Measurements from ENCODE around the gene CTRL.
"Not testable (repeated sequence)": the region's sequence is repeated elsewhere in the genome, so short reads cannot be mapped to it uniquely, and the experiment has no call there.

Gene CTRL

DNA sequence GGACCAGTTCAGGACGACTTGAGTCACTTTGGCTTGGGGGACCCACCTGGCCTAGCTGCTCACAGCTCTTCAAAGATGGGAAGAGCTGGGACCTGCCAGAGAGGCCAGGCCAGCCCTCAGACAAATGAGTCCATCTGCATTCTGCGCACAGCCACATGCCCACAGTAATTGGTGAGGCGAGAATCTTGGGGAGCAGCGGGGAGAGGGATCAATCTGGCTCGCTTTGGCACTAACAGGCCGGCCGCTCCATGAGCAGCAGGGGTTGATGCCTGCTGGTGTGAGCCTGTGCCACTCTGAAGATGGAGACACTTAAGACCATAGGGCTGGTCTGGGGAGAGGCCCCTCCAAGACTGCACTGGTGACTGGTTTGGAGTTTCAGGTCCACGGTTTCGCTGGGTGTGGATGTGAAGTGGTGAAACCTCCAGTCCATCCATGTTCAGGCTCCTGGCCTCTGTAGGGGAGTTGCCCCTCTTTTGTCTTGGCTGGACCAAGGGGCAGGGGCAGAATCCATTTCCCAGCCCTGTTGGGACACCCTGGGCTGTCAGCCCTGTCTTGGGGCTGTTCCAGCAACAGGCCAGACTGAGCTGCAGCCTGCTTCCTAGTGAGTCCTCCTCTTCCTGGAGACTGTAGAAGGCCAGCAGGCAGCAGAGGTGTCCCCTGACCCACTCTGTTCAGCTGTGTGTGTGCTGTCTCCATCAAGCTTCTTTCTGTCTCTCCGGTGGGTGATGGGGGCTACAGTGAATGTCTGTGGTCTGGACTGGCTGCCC lies 7.3 kb downstream of the CTRL start:
- H3K27ac ChIP-seq (ENCODE audit: insufficient read depth, low read length, poor library complexity, severe bottlenecking): no peak overlapping the region
- H3K36me3 ChIP-seq (ENCODE audit: control insufficient read depth, insufficient read depth, low read length): peaks cover 13% of the 10 kb centered on the region

DNA sequence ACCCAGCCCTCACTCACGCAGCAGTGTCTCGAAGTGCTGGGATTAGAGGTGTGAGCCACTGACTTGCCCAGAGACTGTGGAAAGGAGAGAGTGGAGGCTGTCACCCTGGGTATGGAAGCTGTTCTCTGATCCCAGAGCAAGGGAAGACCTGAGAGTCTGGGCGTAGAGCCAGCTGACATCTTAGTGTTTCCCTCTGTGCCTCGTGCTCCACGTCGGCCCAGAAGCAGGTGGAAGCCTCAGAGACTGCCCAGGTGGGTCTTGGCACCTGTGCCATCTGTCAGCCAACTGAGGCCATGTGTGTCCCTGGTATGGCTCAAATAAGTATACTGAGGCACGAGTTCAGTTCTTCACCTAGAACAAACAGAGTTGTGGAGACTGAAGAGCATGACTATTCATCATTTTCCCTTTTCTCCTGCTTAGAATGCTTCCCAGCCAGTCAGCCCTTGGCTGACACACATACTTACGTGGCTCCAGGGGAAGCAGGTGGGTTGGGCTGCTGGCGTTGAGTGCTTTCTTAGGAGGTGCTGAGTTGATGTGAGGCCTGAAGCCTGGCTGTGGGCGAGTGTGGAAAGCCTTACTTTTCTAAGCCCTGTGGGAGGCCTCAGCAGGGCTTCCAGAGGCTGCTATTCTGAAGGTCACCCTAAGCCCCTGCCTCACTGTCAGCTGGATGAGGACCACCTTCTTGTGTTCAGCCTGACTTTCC lies 8.1 kb downstream of the CTRL start:
- Histone ChIP-seq H3K9me3 (ENCODE audit: control insufficient read depth, low read length) (no peaks in the 10 kb centered on the region), H3K36me3 (ENCODE audit: control insufficient read depth, insufficient read depth, low read length) (peaks cover 13% of the 10 kb centered on the region), H3K27ac (ENCODE audit: insufficient read depth, low read length, poor library complexity, severe bottlenecking) (no peak overlapping the region), H3K4me1 (ENCODE audit: control insufficient read depth, insufficient read depth, low read length, poor library complexity, severe bottlenecking) (peaks cover 3% of the 10 kb centered on the region), H3K4me3 (ENCODE audit: insufficient read depth, low read depth, low read length, poor library complexity, severe bottlenecking) (no peak overlapping the region), H3K27me3 (replicated peaks; ENCODE audit: control insufficient read depth, insufficient read depth, low read length, poor library complexity, severe bottlenecking) (no peaks in the 10 kb centered on the region)
- DNase-seq: no peak

More for the DNA sequence above, 7.3 kb downstream of the CTRL start:
- Histone ChIP-seq H3K9me3 (ENCODE audit: control insufficient read depth, low read length) (no peaks in the 10 kb centered on the region), H3K4me1 (ENCODE audit: control insufficient read depth, insufficient read depth, low read length, poor library complexity, severe bottlenecking) (peaks cover 3% of the 10 kb centered on the region), H3K27me3 (replicated peaks; ENCODE audit: control insufficient read depth, insufficient read depth, low read length, poor library complexity, severe bottlenecking) (no peaks in the 10 kb centered on the region), H3K4me3 (ENCODE audit: insufficient read depth, low read depth, low read length, poor library complexity, severe bottlenecking) (no peak overlapping the region)
- DNase-seq: no peak

DNA sequence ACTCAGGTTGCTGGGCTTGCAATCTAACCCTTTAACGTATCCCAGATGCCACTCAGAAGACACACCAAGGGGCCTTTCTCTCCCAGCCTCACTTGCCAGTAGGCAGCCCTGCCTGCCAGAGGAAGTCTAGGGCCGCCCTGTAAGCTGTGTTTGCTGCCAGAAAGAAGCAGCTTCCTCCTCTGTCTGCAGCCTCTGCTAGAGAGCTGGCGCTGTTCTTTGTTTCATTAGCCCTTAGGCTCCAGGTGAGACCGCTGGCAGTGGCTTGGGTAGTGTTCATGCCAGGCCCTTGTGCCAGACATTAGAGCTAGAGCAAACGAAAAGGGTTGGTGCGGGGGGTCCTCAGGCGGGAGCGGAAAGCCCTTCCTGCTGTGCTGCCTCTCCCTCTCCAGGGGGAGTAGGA lies 8.9 kb downstream of the CTRL start:
- H3K27me3 ChIP-seq (replicated peaks; ENCODE audit: control insufficient read depth, insufficient read depth, low read length, poor library complexity, severe bottlenecking): no peaks in the 10 kb centered on the region
- H3K4me1 ChIP-seq (ENCODE audit: control insufficient read depth, insufficient read depth, low read length, poor library complexity, severe bottlenecking): no peaks in the 10 kb centered on the region
- DNase-seq: no peak
- peaks cover 8% of the 10 kb centered on the region for H3K36me3 ChIP-seq (ENCODE audit: control insufficient read depth, insufficient read depth, low read length)
- H3K9me3 ChIP-seq (ENCODE audit: control insufficient read depth, low read length): no peaks in the 10 kb centered on the region
- no peak overlapping the region for H3K4me3 ChIP-seq (ENCODE audit: insufficient read depth, low read depth, low read length, poor library complexity, severe bottlenecking)
- no peak overlapping the region for H3K27ac ChIP-seq (ENCODE audit: insufficient read depth, low read length, poor library complexity, severe bottlenecking)

DNA sequence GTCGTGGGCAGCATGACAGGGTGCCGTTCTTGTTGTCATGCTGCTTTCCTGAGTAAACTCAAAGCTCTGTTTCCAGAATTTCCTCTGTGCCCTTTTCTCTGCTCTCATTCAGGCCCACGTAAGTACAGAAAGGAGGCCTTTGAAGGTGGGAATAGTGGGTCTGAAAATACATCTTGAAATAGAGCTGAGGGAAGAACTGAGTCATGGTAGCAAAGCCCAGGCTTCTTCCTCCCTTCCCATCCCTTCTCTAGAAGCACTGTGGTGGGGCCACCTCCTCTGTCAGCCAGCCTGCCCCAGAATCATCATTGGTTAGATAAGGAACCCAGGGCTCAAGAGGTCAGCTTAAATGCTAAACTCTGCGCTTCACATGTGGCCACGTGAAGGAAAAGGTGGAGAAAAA lies 9.4 kb downstream of the CTRL start:
- Histone ChIP-seq H3K4me1 (ENCODE audit: control insufficient read depth, insufficient read depth, low read length, poor library complexity, severe bottlenecking) (no peaks in the 10 kb centered on the region), H3K4me3 (ENCODE audit: insufficient read depth, low read depth, low read length, poor library complexity, severe bottlenecking) (no peak overlapping the region), H3K27me3 (replicated peaks; ENCODE audit: control insufficient read depth, insufficient read depth, low read length, poor library complexity, severe bottlenecking) (no peaks in the 10 kb centered on the region), H3K9me3 (ENCODE audit: control insufficient read depth, low read length) (no peaks in the 10 kb centered on the region), H3K27ac (ENCODE audit: insufficient read depth, low read length, poor library complexity, severe bottlenecking) (no peak overlapping the region), H3K36me3 (ENCODE audit: control insufficient read depth, insufficient read depth, low read length) (peaks cover 3% of the 10 kb centered on the region)
- no peak for DNase-seq

DNA sequence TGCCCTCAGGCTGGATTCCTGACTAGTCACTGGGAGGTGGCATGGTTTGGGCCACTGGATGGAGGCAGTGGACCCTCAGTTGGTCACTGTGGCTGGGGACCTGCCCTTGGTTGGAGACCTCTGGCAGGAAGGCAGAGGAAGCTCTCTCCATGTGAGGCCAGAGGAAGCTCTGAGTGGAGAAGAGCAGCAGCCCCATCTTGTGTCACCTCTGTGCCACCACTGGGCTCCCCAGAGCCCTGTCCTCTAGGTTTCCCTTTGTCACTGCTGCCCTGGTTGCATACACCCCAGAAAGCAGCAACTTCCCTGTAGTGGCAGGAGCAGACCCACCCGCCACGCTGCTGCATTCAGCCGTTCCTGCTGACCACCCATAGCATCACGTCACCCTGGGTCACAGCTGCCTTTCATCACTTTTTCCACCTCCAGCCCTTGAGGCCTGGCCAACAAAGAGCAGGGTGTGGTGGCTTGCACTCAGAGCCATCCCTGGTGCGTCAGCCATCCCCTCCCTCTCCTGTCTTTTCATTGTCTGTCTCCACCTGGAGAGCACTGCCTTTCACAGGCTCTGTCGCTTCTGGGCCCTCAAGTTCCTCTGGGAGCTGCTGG lies 11.9 kb downstream of the CTRL start:
- Histone ChIP-seq H3K9me3 (ENCODE audit: control insufficient read depth, low read length) (no peaks in the 10 kb centered on the region), H3K4me3 (ENCODE audit: insufficient read depth, low read depth, low read length, poor library complexity, severe bottlenecking) (no peak overlapping the region), H3K27ac (ENCODE audit: insufficient read depth, low read length, poor library complexity, severe bottlenecking) (no peak overlapping the region), H3K27me3 (replicated peaks; ENCODE audit: control insufficient read depth, insufficient read depth, low read length, poor library complexity, severe bottlenecking) (no peaks in the 10 kb centered on the region), H3K36me3 (ENCODE audit: control insufficient read depth, insufficient read depth, low read length) (peaks cover 3% of the 10 kb centered on the region), H3K4me1 (ENCODE audit: control insufficient read depth, insufficient read depth, low read length, poor library complexity, severe bottlenecking) (no peaks in the 10 kb centered on the region)
- no peak for DNase-seq

DNA sequence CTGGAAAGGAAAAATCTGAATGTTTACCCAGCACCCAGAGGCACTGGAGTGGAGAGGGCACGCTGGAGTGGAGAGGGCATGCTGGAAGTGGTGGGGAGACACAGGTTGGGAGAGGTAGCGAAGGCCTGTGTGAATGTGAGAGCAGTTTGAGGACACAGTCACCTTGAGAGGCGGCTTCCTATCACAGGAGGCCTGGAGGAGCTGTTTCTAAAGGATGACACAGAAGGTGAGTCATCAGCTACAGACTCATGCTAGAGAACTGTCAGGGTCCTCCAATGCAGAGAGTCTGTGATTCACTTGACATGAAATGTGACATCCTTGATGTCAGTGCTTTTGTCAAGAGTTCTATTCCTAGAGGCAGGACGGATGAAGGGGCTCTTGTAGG lies 13.8 kb downstream of the CTRL start:
- DNase-seq: no peak
- H3K27me3 ChIP-seq (replicated peaks; ENCODE audit: control insufficient read depth, insufficient read depth, low read length, poor library complexity, severe bottlenecking): no peaks in the 10 kb centered on the region
- H3K27ac ChIP-seq (ENCODE audit: insufficient read depth, low read length, poor library complexity, severe bottlenecking): no peak overlapping the region
- H3K4me3 ChIP-seq (ENCODE audit: insufficient read depth, low read depth, low read length, poor library complexity, severe bottlenecking): no peak overlapping the region
- H3K9me3 ChIP-seq (ENCODE audit: control insufficient read depth, low read length): no peaks in the 10 kb centered on the region
- peaks cover 3% of the 10 kb centered on the region for H3K36me3 ChIP-seq (ENCODE audit: control insufficient read depth, insufficient read depth, low read length)
- H3K4me1 ChIP-seq (ENCODE audit: control insufficient read depth, insufficient read depth, low read length, poor library complexity, severe bottlenecking): no peaks in the 10 kb centered on the region

DNA sequence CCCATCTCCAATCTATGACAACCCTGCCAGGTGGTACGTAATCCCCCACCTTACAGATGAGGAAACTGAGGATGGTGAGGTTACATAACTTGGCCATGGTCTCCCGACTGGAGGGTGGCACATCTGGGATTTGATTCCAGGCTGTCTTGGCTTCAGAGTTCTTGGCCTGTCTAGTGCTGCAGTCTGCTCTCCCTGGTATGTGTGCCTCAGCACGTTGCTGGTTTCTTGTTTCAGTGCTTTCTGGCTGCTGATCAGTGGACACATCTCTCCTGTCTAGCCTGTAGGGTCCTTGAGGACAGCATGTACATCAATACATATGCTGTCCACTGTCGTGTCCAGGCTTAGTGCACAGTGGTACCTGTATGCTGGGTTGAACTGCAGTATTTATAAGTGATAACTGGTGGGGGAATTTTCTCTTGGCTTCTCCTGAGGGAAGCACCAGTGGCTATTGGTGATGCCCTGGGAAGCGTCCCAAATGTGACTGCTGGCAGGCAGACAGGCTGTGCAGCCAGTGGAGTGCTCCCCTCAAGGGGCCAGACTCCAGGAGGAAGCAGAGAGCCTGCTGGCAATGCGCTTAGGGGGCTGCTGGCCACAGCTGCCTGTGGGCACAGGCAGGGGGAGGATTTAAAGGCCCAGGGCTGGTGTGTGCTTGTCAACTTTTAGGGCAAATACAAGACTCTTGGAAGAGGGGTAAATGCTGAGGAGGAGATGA lies 14.4 kb downstream of the CTRL start:
- H3K9me3 ChIP-seq (ENCODE audit: control insufficient read depth, low read length): no peaks in the 10 kb centered on the region
- no peaks in the 10 kb centered on the region for H3K27me3 ChIP-seq (replicated peaks; ENCODE audit: control insufficient read depth, insufficient read depth, low read length, poor library complexity, severe bottlenecking)
- H3K27ac ChIP-seq (ENCODE audit: insufficient read depth, low read length, poor library complexity, severe bottlenecking): no peak overlapping the region
- no peak overlapping the region for H3K4me3 ChIP-seq (ENCODE audit: insufficient read depth, low read depth, low read length, poor library complexity, severe bottlenecking)
- peaks cover 3% of the 10 kb centered on the region for H3K36me3 ChIP-seq (ENCODE audit: control insufficient read depth, insufficient read depth, low read length)
- DNase-seq: no peak
- no peaks in the 10 kb centered on the region for H3K4me1 ChIP-seq (ENCODE audit: control insufficient read depth, insufficient read depth, low read length, poor library complexity, severe bottlenecking)

DNA sequence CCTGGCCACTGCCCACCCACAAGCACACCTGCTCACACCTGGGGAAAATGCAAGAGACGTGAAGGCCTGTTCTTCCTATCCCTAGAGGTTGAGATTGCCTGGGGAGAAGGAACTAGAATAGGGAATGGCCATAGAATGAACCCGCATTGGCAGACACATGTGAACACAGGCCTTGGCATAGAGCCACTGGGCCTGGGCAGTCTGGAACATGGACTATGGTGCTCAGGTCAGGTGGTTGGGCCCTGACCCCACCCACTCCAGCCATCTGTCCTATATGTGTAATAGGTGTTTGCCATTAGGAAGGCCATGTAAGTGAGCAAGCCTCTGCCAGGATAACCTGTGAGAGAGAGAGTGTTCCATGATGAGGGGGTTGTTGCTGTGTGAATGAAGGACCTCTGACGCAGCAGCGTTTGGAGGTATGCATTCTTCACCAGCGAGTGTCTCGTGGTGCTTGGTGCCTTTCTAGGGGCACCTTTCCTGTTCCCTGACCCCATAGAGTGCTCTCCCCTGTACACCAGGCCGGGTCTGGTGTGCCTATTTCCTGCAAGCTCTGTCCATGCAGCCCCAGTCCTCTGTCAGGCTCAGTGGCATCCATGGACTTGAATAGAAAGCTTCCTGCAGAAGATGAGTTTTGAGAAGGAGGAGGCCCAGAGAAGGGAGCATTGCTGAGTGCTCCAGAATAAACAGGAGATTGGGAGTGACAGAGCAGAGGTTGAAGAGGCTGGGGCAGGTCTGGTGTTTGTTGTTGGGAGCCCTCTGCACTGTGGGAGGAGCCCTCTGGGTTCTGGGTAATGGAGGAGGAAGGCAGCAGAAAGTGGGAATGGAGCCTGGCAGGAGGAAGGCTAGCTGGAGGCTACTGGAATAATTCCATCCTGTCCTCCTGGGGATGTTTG lies 15.6 kb downstream of the CTRL start:
- no peaks in the 10 kb centered on the region for H3K27me3 ChIP-seq (replicated peaks; ENCODE audit: control insufficient read depth, insufficient read depth, low read length, poor library complexity, severe bottlenecking)

DNA sequence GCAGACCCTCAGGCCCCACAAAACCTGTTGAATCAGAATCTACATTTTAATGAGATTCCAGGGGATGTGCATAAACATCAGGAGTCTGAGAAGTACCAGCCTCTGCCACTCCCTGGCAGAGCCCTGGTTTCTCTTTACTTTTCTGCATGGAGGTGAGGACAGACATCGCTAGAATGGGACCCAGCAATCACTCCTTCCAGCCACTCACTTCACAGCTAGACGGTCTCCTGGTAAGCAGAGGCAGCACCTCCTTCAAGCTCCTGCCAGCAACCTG lies 16.2 kb downstream of the CTRL start:
- not testable (repeated sequence) for H3K4me3 ChIP-seq (ENCODE audit: insufficient read depth, low read depth, low read length, poor library complexity, severe bottlenecking); H3K27ac ChIP-seq (ENCODE audit: insufficient read depth, low read length, poor library complexity, severe bottlenecking); H3K9me3 ChIP-seq (ENCODE audit: control insufficient read depth, low read length); H3K36me3 ChIP-seq (ENCODE audit: control insufficient read depth, insufficient read depth, low read length); DNase-seq; H3K27me3 ChIP-seq (replicated peaks; ENCODE audit: control insufficient read depth, insufficient read depth, low read length, poor library complexity, severe bottlenecking); H3K4me1 ChIP-seq (ENCODE audit: control insufficient read depth, insufficient read depth, low read length, poor library complexity, severe bottlenecking)

More for the DNA sequence above, 15.6 kb downstream of the CTRL start:
- Histone ChIP-seq H3K9me3 (ENCODE audit: control insufficient read depth, low read length) (no peaks in the 10 kb centered on the region), H3K4me1 (ENCODE audit: control insufficient read depth, insufficient read depth, low read length, poor library complexity, severe bottlenecking) (no peaks in the 10 kb centered on the region), H3K36me3 (ENCODE audit: control insufficient read depth, insufficient read depth, low read length) (peaks cover 3% of the 10 kb centered on the region), H3K4me3 (ENCODE audit: insufficient read depth, low read depth, low read length, poor library complexity, severe bottlenecking) (no peak overlapping the region), H3K27ac (ENCODE audit: insufficient read depth, low read length, poor library complexity, severe bottlenecking) (no peak overlapping the region)
- DNase-seq: no peak
